OCI-LY7 (cell line): ENCODE data around the gene INPP5A.

Experiments used
- CTCF ChIP-seq: fragments of 200-600 bp; sonication (generic); conservative IDR thresholded peaks from 2 replicates; pipeline ENCODE4 v1.5.1; 2014; ENCODE audit warnings: mild to moderate bottlenecking, antibody characterized with exemption, low read length, moderate library complexity, mixed read lengths
- EZH2phosphoT487 ChIP-seq: fragments of 200-600 bp; sonication (generic); IDR thresholded peaks from 2 replicates; pipeline ENCODE4 v1.6.1; 2018; ENCODE audit warnings: low read depth, borderline replicate concordance, mild to moderate bottlenecking, mixed run types, antibody characterized with exemption, low read length, moderate library complexity, mixed read lengths

- no peak for TF ChIP-seq CTCF
- no peak for TF ChIP-seq EZH2phosphoT487
Measured at GRCh38 chr10:132583456-132583855, 45.9 kb downstream of the INPP5A start.
